Camera-type eye (tissue), 1 donor: ENCODE measurements around the gene PPP2R1B. TPM values are rescaled to one million over a fixed set of nuclear protein-coding genes. Genes with fewer than 3 reads are reported as not detected.

Experiments used
- total RNA-seq: library from RNA; depleted of rRNA; stranded (reverse); fragments of >200 nt; gene quantifications from one replicate; pipeline ENCODE4 v1.2.3, GENCODE V29; 2014

The PPP2R1B gene
- total RNA-seq = 31.3 TPM

DNA sequence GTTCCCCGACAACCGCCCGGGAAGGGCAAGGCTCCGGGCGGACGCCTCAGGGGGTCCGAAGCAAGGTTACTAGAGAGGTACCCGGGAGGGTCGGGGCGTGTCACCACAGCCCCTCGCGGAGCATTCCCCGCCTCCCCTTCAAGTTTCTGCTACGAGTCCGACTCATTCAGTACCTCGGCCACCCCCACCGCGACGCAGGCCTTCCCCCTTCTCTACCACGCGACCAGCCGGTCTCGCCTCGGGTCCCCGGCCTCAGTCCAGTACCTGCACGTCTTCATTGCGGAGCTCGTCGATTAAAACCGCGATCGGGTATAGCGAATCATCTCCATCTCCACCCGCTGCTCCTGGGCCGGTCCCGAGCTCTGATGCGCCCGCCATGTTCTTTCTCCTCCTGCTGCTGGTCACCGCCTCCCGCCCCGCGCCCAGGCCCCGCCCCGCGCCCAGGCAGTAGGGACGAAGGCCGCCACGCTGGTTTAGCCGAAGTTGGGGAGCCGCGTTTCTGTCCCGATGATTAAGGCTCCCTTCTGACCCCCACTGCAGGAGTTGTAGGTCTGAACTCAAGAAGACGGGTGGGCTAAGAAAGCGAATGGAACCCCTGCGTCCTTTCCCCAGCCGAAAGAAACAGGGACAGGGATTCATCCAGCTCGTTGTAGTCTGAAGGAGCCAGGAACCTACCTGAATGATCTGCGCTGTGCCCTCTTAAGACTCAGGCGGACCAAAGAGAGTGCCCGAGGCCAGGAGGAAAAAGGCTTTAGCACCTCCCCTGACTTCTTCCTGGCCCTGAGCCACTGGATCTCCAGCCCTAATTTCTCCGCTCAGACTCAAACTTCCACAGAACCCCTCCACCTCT lies at the start of gene PPP2R1B:
Gene PPP2R1B, minus strand, starts transcription at position 406 of the 850 bp plus-strand sequence. Its CDS starts 28 bp downstream, at position 378.

Other genes with a start within 250 kb of the PPP2R1B start
- gene LAYN, start 225.7 kb downstream of the PPP2R1B start, total RNA-seq = 11.7 TPM
- gene SIK2, start 163.9 kb downstream of the PPP2R1B start, total RNA-seq = 36.3 TPM
- 67.5 TPM for gene ALG9, start 105.2 kb upstream of the PPP2R1B start, total RNA-seq
- gene FDXACB1, start 112.8 kb upstream of the PPP2R1B start, total RNA-seq = 4.9 TPM
- 14.3 TPM for gene CFAP68, start 113.2 kb upstream of the PPP2R1B start, total RNA-seq
- gene CRYAB, start 145.4 kb upstream of the PPP2R1B start, total RNA-seq = 492 TPM
- 1.9 TPM for gene HSPB2, start 146.3 kb upstream of the PPP2R1B start, total RNA-seq
- gene C11orf52, start 152.5 kb upstream of the PPP2R1B start, total RNA-seq = 1.3 TPM
- 53.6 TPM for gene DIXDC1, start 171.0 kb upstream of the PPP2R1B start, total RNA-seq